ENCODE measurements around the gene MYOM3. TPM values are rescaled to one million over a fixed set of nuclear protein-coding genes. Genes with fewer than 3 reads are reported as not detected.

MYOM3 gene
- total RNA-seq, 4 donors from 2014 or later, result 0.17 to 0.94 (median 0.44) TPM; not detected in 1

DNA sequence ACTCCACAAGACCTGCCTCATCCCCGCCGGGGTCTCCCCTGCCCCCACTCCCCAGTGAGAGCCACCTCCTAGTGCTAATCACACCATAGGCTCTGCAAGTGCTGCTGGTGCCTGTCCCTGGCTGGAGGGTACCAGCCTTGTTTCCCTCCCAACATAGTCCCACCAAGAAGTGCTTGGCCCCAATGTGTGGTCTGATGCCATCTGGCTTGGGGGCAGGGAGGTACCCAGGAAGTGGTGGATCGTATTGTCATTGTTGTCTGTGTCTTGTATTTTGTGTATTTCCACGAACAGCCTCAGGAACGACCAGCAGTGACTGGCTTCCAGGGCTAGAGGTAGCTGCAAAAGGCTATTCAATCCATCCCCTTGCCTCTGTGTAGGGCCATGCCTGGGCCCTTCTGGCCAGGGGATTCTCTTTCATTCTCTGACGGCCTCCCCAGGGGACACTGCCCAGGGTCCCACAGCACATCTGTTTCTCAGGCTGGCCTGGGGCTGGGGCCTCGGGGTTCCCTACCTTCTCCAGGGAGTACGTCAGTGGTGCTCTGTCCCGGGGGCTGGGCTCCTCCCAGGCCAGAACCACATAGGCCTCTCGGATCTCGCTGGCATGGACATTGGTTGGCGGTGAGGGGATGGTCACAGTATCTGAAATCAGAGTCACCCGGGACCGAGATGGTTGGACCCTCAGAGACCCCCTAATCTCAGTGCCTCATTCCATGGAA lies 22.8 kb downstream of the MYOM3 start:
- TF ChIP-seq CTCF (IDR thresholded peaks at IDR 0.05; ENCODE audit: low read depth), result no peak

- TF ChIP-seq CTCF (IDR thresholded peaks at IDR 0.05; ENCODE audit: low read depth), result no peak
These were observed 25.5 kb downstream of the MYOM3 start for GRCh38 chr1:24086466-24086865.

GRCh38 chr1:24085546-24085945 lies 26.4 kb downstream of the MYOM3 start:
- no peak for TF ChIP-seq CTCF (IDR thresholded peaks at IDR 0.05; ENCODE audit: low read depth)

- TF ChIP-seq CTCF (IDR thresholded peaks at IDR 0.05; ENCODE audit: low read depth), result no peak
These were observed 26.9 kb downstream of the MYOM3 start for GRCh38 chr1:24085007-24085406.

DNA sequence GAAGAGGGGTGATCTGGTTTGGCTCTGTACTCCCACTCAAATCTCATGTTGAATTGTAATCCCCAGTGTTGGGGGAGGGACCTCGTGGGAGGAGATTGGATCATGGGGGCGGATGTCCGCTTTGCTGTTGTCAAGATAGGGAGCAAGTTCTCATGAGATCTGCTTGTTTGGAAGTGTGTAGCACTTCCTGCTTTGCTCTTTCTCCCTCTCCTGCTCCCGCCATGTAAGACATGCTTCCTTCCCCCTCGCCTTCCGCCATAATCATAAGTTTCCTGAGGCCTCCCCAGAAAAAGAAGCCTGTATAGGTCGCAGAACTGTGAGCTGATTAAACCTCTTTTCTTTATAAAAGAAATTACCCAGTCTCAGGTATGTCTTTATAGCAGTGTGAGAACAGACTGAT lies 27.9 kb downstream of the MYOM3 start:
- no peak for TF ChIP-seq CTCF (IDR thresholded peaks at IDR 0.05; ENCODE audit: low read depth)

- TF ChIP-seq CTCF (IDR thresholded peaks at IDR 0.05; ENCODE audit: low read depth), result no peak
These were observed 29.6 kb downstream of the MYOM3 start for GRCh38 chr1:24082372-24082771.

GRCh38 chr1:24081190-24081589 lies 30.7 kb downstream of the MYOM3 start:
- TF ChIP-seq CTCF (IDR thresholded peaks at IDR 0.05; ENCODE audit: low read depth), result no peak

All from subcutaneous adipose tissue (tissue), 4 donors.